Osteocyte (in vitro differentiated cells): ENCODE data around the gene SMTNL1. TPM values are rescaled to one million over a fixed set of nuclear protein-coding genes. Genes with fewer than 3 reads are reported as not detected.
A peak's percentile ranks its signal among the peaks of the same experiment; 100 is the strongest.

Source experiments
- DNase-seq: peaks from one replicate; pipeline ENCODE4 v3.0.0; 2021; ENCODE audit warnings: mixed read lengths; ENCODE audit not compliant: unreplicated experiment; ENCODE audit errors: extremely low spot score
- H3K27ac Mint-ChIP-seq: one replicate; pipeline ENCODE4 v1.8.0; 2021; ENCODE audit warnings: mild to moderate bottlenecking, mixed read lengths; ENCODE audit not compliant: unreplicated experiment
- H3K27me3 Mint-ChIP-seq: one replicate; pipeline ENCODE4 v1.8.0; 2021; ENCODE audit warnings: mixed read lengths; ENCODE audit not compliant: unreplicated experiment
- H3K36me3 Mint-ChIP-seq: one replicate; pipeline ENCODE4 v1.8.0; 2021; ENCODE audit warnings: mixed read lengths; ENCODE audit not compliant: unreplicated experiment
- H3K4me1 Mint-ChIP-seq: one replicate; pipeline ENCODE4 v1.8.0; 2021; ENCODE audit warnings: mixed read lengths; ENCODE audit not compliant: unreplicated experiment
- H3K4me3 Mint-ChIP-seq: one replicate; pipeline ENCODE4 v1.8.0; 2021; ENCODE audit warnings: mild to moderate bottlenecking, moderate library complexity, mixed read lengths; ENCODE audit not compliant: unreplicated experiment
- H3K9me3 Mint-ChIP-seq: one replicate; pipeline ENCODE4 v1.8.0; 2021; ENCODE audit warnings: mixed read lengths; ENCODE audit not compliant: unreplicated experiment
- total RNA-seq: library from RNA; stranded (reverse); gene quantifications from 2 replicates; pipeline ENCODE4 v1.2.1, GENCODE V29; 2021
- TF ChIP-seq, protein P1 (sequence below): fragments of 200-600 bp; sonication (generic); IDR thresholded peaks from 2 replicates; pipeline ENCODE4 v1.5.0; 2021; ENCODE audit warnings: antibody characterized with exemption, mild to moderate bottlenecking, moderate library complexity

SMTNL1 gene
- total RNA-seq, 1 donor from 2014 or later = not detected

- H3K36me3 Mint-ChIP-seq = no peaks in the 10 kb centered on the region
- no peak for DNase-seq
- peaks cover 44% of the 10 kb centered on the region for H3K27me3 Mint-ChIP-seq
- TF ChIP-seq, protein P1, sequence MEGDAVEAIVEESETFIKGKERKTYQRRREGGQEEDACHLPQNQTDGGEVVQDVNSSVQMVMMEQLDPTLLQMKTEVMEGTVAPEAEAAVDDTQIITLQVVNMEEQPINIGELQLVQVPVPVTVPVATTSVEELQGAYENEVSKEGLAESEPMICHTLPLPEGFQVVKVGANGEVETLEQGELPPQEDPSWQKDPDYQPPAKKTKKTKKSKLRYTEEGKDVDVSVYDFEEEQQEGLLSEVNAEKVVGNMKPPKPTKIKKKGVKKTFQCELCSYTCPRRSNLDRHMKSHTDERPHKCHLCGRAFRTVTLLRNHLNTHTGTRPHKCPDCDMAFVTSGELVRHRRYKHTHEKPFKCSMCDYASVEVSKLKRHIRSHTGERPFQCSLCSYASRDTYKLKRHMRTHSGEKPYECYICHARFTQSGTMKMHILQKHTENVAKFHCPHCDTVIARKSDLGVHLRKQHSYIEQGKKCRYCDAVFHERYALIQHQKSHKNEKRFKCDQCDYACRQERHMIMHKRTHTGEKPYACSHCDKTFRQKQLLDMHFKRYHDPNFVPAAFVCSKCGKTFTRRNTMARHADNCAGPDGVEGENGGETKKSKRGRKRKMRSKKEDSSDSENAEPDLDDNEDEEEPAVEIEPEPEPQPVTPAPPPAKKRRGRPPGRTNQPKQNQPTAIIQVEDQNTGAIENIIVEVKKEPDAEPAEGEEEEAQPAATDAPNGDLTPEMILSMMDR = no peak
- H3K4me1 Mint-ChIP-seq = peaks cover 14% of the 10 kb centered on the region
- H3K9me3 Mint-ChIP-seq = no peaks in the 10 kb centered on the region
- peak overlapping the region; percentile 65 for H3K4me3 Mint-ChIP-seq
- peak overlapping the region; percentile 34 for H3K27ac Mint-ChIP-seq
Observed at GRCh38 chr11:57597916-57598830, 60.8 kb downstream of the SMTNL1 start.

GRCh38 chr11:57598831-57599155 is 61.4 kb downstream of the SMTNL1 start:
- TF ChIP-seq, protein P1 = no peak
- H3K9me3 Mint-ChIP-seq = no peaks in the 10 kb centered on the region
- H3K4me1 Mint-ChIP-seq = peaks cover 14% of the 10 kb centered on the region
- no peak overlapping the region for H3K27ac Mint-ChIP-seq
- peak overlapping the region; percentile 65 for H3K4me3 Mint-ChIP-seq
- H3K27me3 Mint-ChIP-seq = peaks cover 38% of the 10 kb centered on the region
- DNase-seq = no peak
- H3K36me3 Mint-ChIP-seq = no peaks in the 10 kb centered on the region

DNA sequence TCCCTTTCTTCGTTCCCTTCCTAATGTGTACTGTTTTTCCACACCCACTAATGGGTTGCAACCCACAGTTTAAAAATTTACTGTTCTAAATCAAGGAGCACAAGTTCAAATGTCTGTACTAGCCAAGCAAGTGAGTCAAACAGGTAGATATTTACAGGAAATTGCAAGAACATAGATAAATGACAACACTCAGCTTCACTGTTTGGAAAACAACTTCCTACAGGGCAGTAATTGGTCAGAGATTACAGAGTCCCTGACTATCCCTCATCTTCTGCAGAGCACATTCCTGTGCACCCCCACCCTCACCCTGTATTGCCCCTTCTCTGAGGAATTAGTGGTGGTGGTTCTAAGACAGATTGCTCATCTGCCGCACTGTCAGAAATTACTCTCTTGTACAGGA is 62.0 kb downstream of the SMTNL1 start:
- no peak overlapping the region for H3K27ac Mint-ChIP-seq
- peaks cover 15% of the 10 kb centered on the region for H3K4me1 Mint-ChIP-seq
- no peak for DNase-seq

More for the DNA sequence above, 62.0 kb downstream of the SMTNL1 start:
- Mint-ChIP-seq H3K9me3 (no peaks in the 10 kb centered on the region), H3K36me3 (no peaks in the 10 kb centered on the region), H3K4me3 (no peak overlapping the region), H3K27me3 (peaks cover 32% of the 10 kb centered on the region)
- TF ChIP-seq, protein P1 = no peak

Other genes with a start within 250 kb of the SMTNL1 start
- 152 and 169 TPM in 2 replicates for gene TNKS1BP1, start 212.6 kb upstream of the SMTNL1 start, total RNA-seq
- 97.4 and 99.4 TPM in 2 replicates for gene SSRP1, start 201.7 kb upstream of the SMTNL1 start, total RNA-seq
- gene P2RX3, start 199.2 kb upstream of the SMTNL1 start, total RNA-seq = not detected in 2 replicates
- not detected in 2 replicates for gene PRG3, start 156.4 kb upstream of the SMTNL1 start, total RNA-seq
- not detected in 2 replicates for gene PRG2, start 146.9 kb upstream of the SMTNL1 start, total RNA-seq
- gene SLC43A3, start 110.5 kb upstream of the SMTNL1 start, total RNA-seq = 14.9 and 17.1 TPM in 2 replicates
- 0.81 and 0.84 TPM in 2 replicates for gene RTN4RL2, start 77.1 kb upstream of the SMTNL1 start, total RNA-seq
- 14.3 and 16.2 TPM in 2 replicates for gene SLC43A1, start 21.9 kb upstream of the SMTNL1 start, total RNA-seq
- 47.3 and 54.5 TPM in 2 replicates for gene TIMM10, start 6.8 kb upstream of the SMTNL1 start, total RNA-seq
- 58.9 and 62.5 TPM in 2 replicates for gene UBE2L6, start 30.1 kb downstream of the SMTNL1 start, total RNA-seq
- 19.9 and 21.9 TPM in 2 replicates for gene SERPING1, start 60.1 kb downstream of the SMTNL1 start, total RNA-seq
- gene YPEL4, start 112.3 kb downstream of the SMTNL1 start, total RNA-seq = 0.24 and 0.35 TPM in 2 replicates
- gene CLP1, start 120.2 kb downstream of the SMTNL1 start, total RNA-seq = 12.6 and 14.4 TPM in 2 replicates
- gene ZDHHC5, start 130.5 kb downstream of the SMTNL1 start, total RNA-seq = 60.5 and 78.0 TPM in 2 replicates
- gene MED19, start 174.6 kb downstream of the SMTNL1 start, total RNA-seq = 18.5 and 20.4 TPM in 2 replicates
- 61.9 and 62.2 TPM in 2 replicates for gene TMX2, start 175.0 kb downstream of the SMTNL1 start, total RNA-seq
- 103 and 122 TPM in 2 replicates for gene SELENOH, start 203.9 kb downstream of the SMTNL1 start, total RNA-seq
- not detected in 2 replicates for gene BTBD18, start 214.2 kb downstream of the SMTNL1 start, total RNA-seq
- gene CTNND1, start 224.2 kb downstream of the SMTNL1 start, total RNA-seq = 181 and 183 TPM in 2 replicates